Calu3 (cell line): ENCODE data around the gene THADA. TPM values are rescaled to one million over a fixed set of nuclear protein-coding genes. Genes with fewer than 3 reads are reported as not detected.

ENCODE experiments used
- BruUV-seq: library from RNA; stranded (reverse); fragments of 400-500 nt; replicated peaks from 2 replicates; lab custom pipeline; 2021; lab: Mats Ljungman, UMichigan
- CTCF ChIA-PET: fragments of 300-600 bp; sonication (Branson Sonifier 250); formaldehyde crosslinking; loops from one replicate; lab custom pipeline; 2022; ENCODE audit warnings: antibody characterized with exemption; lab: Charles Lee
- DNase-seq: peaks from one replicate; pipeline ENCODE4 v3.0.0; 2022
- H3K27ac Mint-ChIP-seq: one replicate; pipeline ENCODE4 v1.8.0; 2022; ENCODE audit warnings: mixed read lengths; ENCODE audit not compliant: unreplicated experiment
- H3K27me3 Mint-ChIP-seq: one replicate; pipeline ENCODE4 v1.8.0; 2022; ENCODE audit warnings: mixed read lengths; ENCODE audit not compliant: unreplicated experiment
- H3K36me3 Mint-ChIP-seq: one replicate; pipeline ENCODE4 v1.8.0; 2022; ENCODE audit warnings: mild to moderate bottlenecking, moderate library complexity, mixed read lengths; ENCODE audit not compliant: insufficient read depth, unreplicated experiment
- H3K4me1 Mint-ChIP-seq: one replicate; pipeline ENCODE4 v1.8.0; 2022; ENCODE audit warnings: mild to moderate bottlenecking, low read depth, mixed read lengths; ENCODE audit not compliant: unreplicated experiment
- H3K4me3 Mint-ChIP-seq: one replicate; pipeline ENCODE4 v1.8.0; 2022; ENCODE audit warnings: mild to moderate bottlenecking, low read depth, moderate library complexity, mixed read lengths; ENCODE audit not compliant: unreplicated experiment
- H3K9me3 Mint-ChIP-seq: one replicate; pipeline ENCODE4 v1.8.0; 2022; ENCODE audit warnings: low read depth, mixed read lengths; ENCODE audit not compliant: unreplicated experiment
- intact Hi-C: fragments of 100-400 bp; cut with micrococcal nuclease; formaldehyde crosslinking; loops from one replicate; pipeline ENCODE4 v1.10.0; 2022; ENCODE audit not compliant: unreplicated experiment
- total RNA-seq: library from RNA; stranded (reverse); gene quantifications from 2 replicates; pipeline ENCODE4 v1.2.3, GENCODE V29; 2022
- TF ChIP-seq, protein P1 (sequence below): fragments of 200-600 bp; IDR thresholded peaks from one replicate; pipeline ENCODE4 v1.8.0; 2022; ENCODE audit warnings: antibody characterized with exemption; ENCODE audit not compliant: unreplicated experiment

Gene THADA
- total RNA-seq, 1 experiment from 2014 or later: 35.5 TPM

- no peak for DNase-seq
- CTCF ChIA-PET: interaction anchor here (0.5 kb wide), 1 partner anchor 80 kb away, joined by 5 read pairs; the partner anchor contains the start of gene ZFP36L2
Measured at GRCh38 chr2:43307046-43307445, 288.8 kb downstream of the THADA start.

GRCh38 chr2:43306197-43306596 is 289.6 kb downstream of the THADA start:
- Mint-ChIP-seq H3K4me1 (peaks cover 22% of the 10 kb centered on the region), H3K36me3 (peaks cover 5% of the 10 kb centered on the region), H3K4me3 (no peak overlapping the region), H3K9me3 (peaks cover 2% of the 10 kb centered on the region), H3K27ac (no peak overlapping the region), H3K27me3 (no peaks in the 10 kb centered on the region)
- CTCF ChIA-PET: no interaction called here
- intact Hi-C loops: no loop called here
- DNase-seq: no peak
- BruUV-seq: no TSS peak
- TF ChIP-seq, protein P1, sequence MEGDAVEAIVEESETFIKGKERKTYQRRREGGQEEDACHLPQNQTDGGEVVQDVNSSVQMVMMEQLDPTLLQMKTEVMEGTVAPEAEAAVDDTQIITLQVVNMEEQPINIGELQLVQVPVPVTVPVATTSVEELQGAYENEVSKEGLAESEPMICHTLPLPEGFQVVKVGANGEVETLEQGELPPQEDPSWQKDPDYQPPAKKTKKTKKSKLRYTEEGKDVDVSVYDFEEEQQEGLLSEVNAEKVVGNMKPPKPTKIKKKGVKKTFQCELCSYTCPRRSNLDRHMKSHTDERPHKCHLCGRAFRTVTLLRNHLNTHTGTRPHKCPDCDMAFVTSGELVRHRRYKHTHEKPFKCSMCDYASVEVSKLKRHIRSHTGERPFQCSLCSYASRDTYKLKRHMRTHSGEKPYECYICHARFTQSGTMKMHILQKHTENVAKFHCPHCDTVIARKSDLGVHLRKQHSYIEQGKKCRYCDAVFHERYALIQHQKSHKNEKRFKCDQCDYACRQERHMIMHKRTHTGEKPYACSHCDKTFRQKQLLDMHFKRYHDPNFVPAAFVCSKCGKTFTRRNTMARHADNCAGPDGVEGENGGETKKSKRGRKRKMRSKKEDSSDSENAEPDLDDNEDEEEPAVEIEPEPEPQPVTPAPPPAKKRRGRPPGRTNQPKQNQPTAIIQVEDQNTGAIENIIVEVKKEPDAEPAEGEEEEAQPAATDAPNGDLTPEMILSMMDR: no peak

More at GRCh38 chr2:43307046-43307445, 288.8 kb downstream of the THADA start:
- no peak overlapping the region for H3K27ac Mint-ChIP-seq
- peaks cover 2% of the 10 kb centered on the region for H3K9me3 Mint-ChIP-seq
- H3K4me3 Mint-ChIP-seq: no peak overlapping the region
- peaks cover 5% of the 10 kb centered on the region for H3K36me3 Mint-ChIP-seq
- H3K27me3 Mint-ChIP-seq: no peaks in the 10 kb centered on the region
- no TSS peak for BruUV-seq
- H3K4me1 Mint-ChIP-seq: peaks cover 30% of the 10 kb centered on the region
- intact Hi-C loops: no loop called here
- TF ChIP-seq, protein P1: no peak

DNA sequence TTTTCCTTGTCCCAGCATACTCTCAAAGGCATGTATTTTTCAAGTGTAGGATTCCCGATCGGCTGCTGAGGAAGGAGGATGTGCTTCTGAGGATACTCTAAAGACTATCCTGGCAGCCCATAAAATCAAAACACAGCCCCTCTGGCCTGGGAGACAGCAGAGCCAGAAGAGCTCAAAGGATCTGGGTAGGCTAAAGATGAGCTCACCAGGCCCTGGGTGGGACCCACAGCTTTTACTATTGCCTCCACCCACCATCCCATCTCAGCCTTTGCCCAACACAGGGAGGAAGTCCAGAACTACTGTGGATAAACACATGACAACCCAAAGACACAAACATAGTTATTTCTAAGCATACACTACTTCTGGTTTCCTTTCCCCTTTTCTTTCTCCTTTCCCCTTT is 290.3 kb downstream of the THADA start:
- intact Hi-C loops: no loop called here
- TF ChIP-seq, protein P1: no peak
- Mint-ChIP-seq H3K27me3 (no peaks in the 10 kb centered on the region), H3K27ac (no peak overlapping the region), H3K4me3 (no peak overlapping the region), H3K4me1 (peaks cover 18% of the 10 kb centered on the region), H3K9me3 (peaks cover 2% of the 10 kb centered on the region), H3K36me3 (peaks cover 5% of the 10 kb centered on the region)
- BruUV-seq: no TSS peak
- CTCF ChIA-PET: interaction anchor here (1.1 kb wide), 1 partner anchor 16 kb away, joined by 3 read pairs; no protein-coding TSS in a partner anchor
- DNase-seq: no peak

- intact Hi-C loops: no loop called here
- Mint-ChIP-seq H3K36me3 (peaks cover 5% of the 10 kb centered on the region), H3K9me3 (peaks cover 2% of the 10 kb centered on the region), H3K27ac (no peak overlapping the region), H3K4me1 (peaks cover 22% of the 10 kb centered on the region), H3K4me3 (no peak overlapping the region), H3K27me3 (no peaks in the 10 kb centered on the region)
- no peak for DNase-seq
- TF ChIP-seq, protein P1: no peak
- no TSS peak for BruUV-seq
- CTCF ChIA-PET: interaction anchor here (1.1 kb wide), 1 partner anchor 15 kb away, joined by 3 read pairs; no protein-coding TSS in a partner anchor
Measured at GRCh38 chr2:43305012-43305411, 290.8 kb downstream of the THADA start.
